ENCODE measurements around the gene PROK1. TPM values are rescaled to one million over a fixed set of nuclear protein-coding genes. Genes with fewer than 3 reads are reported as not detected.

PROK1 gene
- total and polyA plus RNA-seq, 2 of the 13 experiments (the other 11 are each of a cell fraction or from before 2014, with no cell fraction given), result 0.07 TPM; not detected in 1

GRCh38 chr1:110407260-110408210 lies 43.4 kb upstream of the PROK1 start, which contains the start of gene LAMTOR5 (continued):
- TF ChIP-seq ZHX1 (CRISPR knock-in tag; IDR thresholded peaks at IDR 0.05; ENCODE audit: low read depth), result peak; percentile 91
- TF ChIP-seq MEIS1 (CRISPR knock-in tag; IDR thresholded peaks at IDR 0.05; ENCODE audit: borderline replicate concordance), result peak; percentile 96
- TF ChIP-seq SRSF4 (IDR thresholded peaks at IDR 0.05; ENCODE audit: low read depth, low read length, poor library complexity, severe bottlenecking), result no peak
- TF ChIP-seq ZNF562 (CRISPR knock-in tag; IDR thresholded peaks at IDR 0.05; ENCODE audit: borderline replicate concordance), result no peak
- TF ChIP-seq, protein P1, sequence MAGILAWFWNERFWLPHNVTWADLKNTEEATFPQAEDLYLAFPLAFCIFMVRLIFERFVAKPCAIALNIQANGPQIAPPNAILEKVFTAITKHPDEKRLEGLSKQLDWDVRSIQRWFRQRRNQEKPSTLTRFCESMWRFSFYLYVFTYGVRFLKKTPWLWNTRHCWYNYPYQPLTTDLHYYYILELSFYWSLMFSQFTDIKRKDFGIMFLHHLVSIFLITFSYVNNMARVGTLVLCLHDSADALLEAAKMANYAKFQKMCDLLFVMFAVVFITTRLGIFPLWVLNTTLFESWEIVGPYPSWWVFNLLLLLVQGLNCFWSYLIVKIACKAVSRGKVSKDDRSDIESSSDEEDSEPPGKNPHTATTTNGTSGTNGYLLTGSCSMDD (CRISPR knock-in tag; IDR thresholded peaks at IDR 0.05), result 0 out of 2 replicates have a peak, but pooled peaks have one; percentile 7
- TF ChIP-seq ISL2 (CRISPR knock-in tag; IDR thresholded peaks at IDR 0.05), result peak; percentile 68
- TF ChIP-seq RBFOX2 (IDR thresholded peaks at IDR 0.05; ENCODE audit: low read depth, low read length), result peak; percentile 97
- TF ChIP-seq ATF4 (CRISPR knock-in tag; IDR thresholded peaks at IDR 0.05), result peak in 1 of 2 experiments; percentile 70; a peak in 2 of 4 replicates
- no peak; the same call in 1 of the 2 replicates for TF ChIP-seq KLF15 (CRISPR knock-in tag; IDR thresholded peaks at IDR 0.05; ENCODE audit: borderline replicate concordance)
- TF ChIP-seq NBN (conservative IDR thresholded peaks at IDR 0.05), result no peak
- no peak for TF ChIP-seq ZFP1 (CRISPR knock-in tag; IDR thresholded peaks at IDR 0.05)
- TF ChIP-seq ZNF329 (CRISPR knock-in tag; IDR thresholded peaks at IDR 0.05; ENCODE audit: low read depth), result peak; percentile 72; the same call in 1 of the 2 replicates
- TF ChIP-seq ATF1 (CRISPR knock-in tag; IDR thresholded peaks at IDR 0.05), result peak; percentile 97
- TF ChIP-seq, protein P2, sequence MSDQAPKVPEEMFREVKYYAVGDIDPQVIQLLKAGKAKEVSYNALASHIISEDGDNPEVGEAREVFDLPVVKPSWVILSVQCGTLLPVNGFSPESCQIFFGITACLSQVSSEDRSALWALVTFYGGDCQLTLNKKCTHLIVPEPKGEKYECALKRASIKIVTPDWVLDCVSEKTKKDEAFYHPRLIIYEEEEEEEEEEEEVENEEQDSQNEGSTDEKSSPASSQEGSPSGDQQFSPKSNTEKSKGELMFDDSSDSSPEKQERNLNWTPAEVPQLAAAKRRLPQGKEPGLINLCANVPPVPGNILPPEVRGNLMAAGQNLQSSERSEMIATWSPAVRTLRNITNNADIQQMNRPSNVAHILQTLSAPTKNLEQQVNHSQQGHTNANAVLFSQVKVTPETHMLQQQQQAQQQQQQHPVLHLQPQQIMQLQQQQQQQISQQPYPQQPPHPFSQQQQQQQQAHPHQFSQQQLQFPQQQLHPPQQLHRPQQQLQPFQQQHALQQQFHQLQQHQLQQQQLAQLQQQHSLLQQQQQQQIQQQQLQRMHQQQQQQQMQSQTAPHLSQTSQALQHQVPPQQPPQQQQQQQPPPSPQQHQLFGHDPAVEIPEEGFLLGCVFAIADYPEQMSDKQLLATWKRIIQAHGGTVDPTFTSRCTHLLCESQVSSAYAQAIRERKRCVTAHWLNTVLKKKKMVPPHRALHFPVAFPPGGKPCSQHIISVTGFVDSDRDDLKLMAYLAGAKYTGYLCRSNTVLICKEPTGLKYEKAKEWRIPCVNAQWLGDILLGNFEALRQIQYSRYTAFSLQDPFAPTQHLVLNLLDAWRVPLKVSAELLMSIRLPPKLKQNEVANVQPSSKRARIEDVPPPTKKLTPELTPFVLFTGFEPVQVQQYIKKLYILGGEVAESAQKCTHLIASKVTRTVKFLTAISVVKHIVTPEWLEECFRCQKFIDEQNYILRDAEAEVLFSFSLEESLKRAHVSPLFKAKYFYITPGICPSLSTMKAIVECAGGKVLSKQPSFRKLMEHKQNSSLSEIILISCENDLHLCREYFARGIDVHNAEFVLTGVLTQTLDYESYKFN (CRISPR knock-in tag; conservative IDR thresholded peaks at IDR 0.05), result peak; percentile 70
- TF ChIP-seq TBL1XR1 (IDR thresholded peaks at IDR 0.05; ENCODE audit: borderline replicate concordance, low read length, partially characterized antibody), result peak; percentile 45
- peak; percentile 66; the same call in 1 of the 2 replicates for TF ChIP-seq ZBTB10 (CRISPR knock-in tag; IDR thresholded peaks at IDR 0.05; ENCODE audit: borderline replicate concordance)
